Suprapubic skin (tissue), 4 donors: ENCODE measurements around the gene RELT.

Experiments
- CTCF ChIP-seq, 2 donors: fragments of 200-600 bp in 1 of 2; fragments of 450-650 bp in 1 of 2; sonication (generic) in 1 of 2; IDR thresholded peaks; one replicate each; pipeline ENCODE4 v1.5.1; 2016 to 2019; ENCODE audit warnings: antibody characterized with exemption in 2 of 2, mild to moderate bottlenecking in 1 of 2, moderate library complexity in 1 of 2
- EP300 ChIP-seq: sonication (generic); formaldehyde crosslinking; IDR thresholded peaks from one replicate; pipeline ENCODE4 v1.6.1; 2017; ENCODE audit warnings: antibody characterized with exemption
- POLR2AphosphoS5 ChIP-seq, 3 donors: sonication (generic); formaldehyde crosslinking; IDR thresholded peaks; one replicate each; pipeline ENCODE4 v1.6.1; 2017; ENCODE audit warnings: antibody characterized with exemption in 3 of 3

GRCh38 chr11:73375830-73376159 is 404 bp upstream of the RELT start:
- TF ChIP-seq POLR2AphosphoS5 (IDR thresholded peaks at IDR 0.05) (no peak), CTCF (IDR thresholded peaks at IDR 0.05) (no peak), EP300 (no peak)
